Dendritic cell treated with granulocyte-macrophage colony-stimulating factor and Interleukin-4, amounts not matched to agents 40 ng/mL and 50 ng/mL, for 4 days (primary cell): ENCODE results near the gene C5orf46.
"Not testable (repeated sequence)": the region's sequence is repeated elsewhere in the genome, so short reads cannot be mapped to it uniquely, and the experiment has no call there.

Source experiments
- H3K27ac Mint-ChIP-seq: one replicate; pipeline ENCODE4 v1.8.0; 2022; ENCODE audit warnings: mild to moderate bottlenecking, mixed read lengths
- H3K27me3 Mint-ChIP-seq: one replicate; pipeline ENCODE4 v1.8.0; 2022; ENCODE audit warnings: mild to moderate bottlenecking, mixed read lengths
- H3K36me3 Mint-ChIP-seq: one replicate; pipeline ENCODE4 v1.8.0; 2022; ENCODE audit warnings: low read depth, mixed read lengths
- H3K4me1 Mint-ChIP-seq: one replicate; pipeline ENCODE4 v1.8.0; 2022; ENCODE audit warnings: low read depth, mixed read lengths
- H3K4me3 Mint-ChIP-seq: one replicate; pipeline ENCODE4 v1.8.0; 2022; ENCODE audit warnings: mild to moderate bottlenecking, moderate library complexity, mixed read lengths
- H3K9me3 Mint-ChIP-seq: one replicate; pipeline ENCODE4 v1.8.0; 2022; ENCODE audit warnings: mixed read lengths
- intact Hi-C: fragments of 100-400 bp; cut with micrococcal nuclease; formaldehyde crosslinking; loops from one replicate; pipeline ENCODE4 v1.15.0; 2022

C5orf46 gene

DNA sequence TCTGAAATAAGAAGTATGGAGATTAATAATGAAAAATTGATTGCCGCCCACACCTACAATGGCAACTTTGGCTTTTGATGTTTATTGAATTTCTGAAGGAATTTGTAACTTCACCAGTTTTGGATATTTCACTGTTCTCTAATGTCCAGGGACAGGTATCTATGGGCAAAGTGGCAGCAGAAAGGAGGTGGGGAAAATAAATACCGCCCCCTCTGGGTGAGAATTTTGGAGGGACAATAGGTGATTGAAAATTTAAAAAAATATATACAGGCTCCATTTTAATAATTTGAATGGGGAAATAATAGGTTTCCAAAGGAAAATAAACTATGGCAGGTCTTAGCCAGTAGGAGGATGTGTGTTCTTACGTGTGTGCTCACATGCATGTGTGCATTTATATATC is 26.6 kb downstream of the C5orf46 start:
- no peak overlapping the region for H3K27ac Mint-ChIP-seq
- intact Hi-C loops = no loop called here
- H3K27me3 Mint-ChIP-seq = peaks cover 2% of the 10 kb centered on the region
- H3K9me3 Mint-ChIP-seq = no peaks in the 10 kb centered on the region
- no peak overlapping the region for H3K4me3 Mint-ChIP-seq
- no peaks in the 10 kb centered on the region for H3K36me3 Mint-ChIP-seq
- no peaks in the 10 kb centered on the region for H3K4me1 Mint-ChIP-seq

DNA sequence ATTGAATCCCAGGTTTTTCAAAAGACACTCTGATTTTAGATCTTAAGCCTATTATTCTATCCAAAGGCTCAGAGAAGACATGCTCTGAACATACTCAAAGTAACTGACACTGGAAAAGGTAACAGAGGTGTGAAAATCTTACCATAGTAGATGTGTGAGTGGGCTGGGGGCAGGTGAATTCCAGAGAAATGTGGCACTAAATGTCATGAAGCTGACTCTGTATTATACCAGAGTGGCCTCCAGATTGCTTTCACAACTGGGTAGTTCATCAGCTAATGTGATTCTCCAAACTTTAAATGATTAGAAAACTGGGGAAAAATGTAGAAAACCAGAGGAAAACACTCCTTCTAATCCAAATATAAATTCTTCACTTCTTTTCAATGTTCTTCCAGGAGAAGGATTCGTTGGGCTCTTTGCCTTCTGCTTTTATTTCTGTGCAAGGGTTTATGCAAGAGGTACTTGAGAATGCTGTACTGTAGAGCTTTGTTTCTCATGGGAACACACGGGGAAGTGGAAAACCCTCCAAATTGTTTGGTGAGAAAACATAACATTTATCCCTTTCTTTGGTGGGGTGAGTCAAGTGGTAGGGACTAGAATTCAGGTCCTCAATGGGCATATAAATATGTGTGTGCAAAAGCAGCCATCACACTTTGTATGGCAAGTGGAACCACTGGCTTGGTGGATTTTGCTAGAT is 28.1 kb downstream of the C5orf46 start, which contains the start of gene SCGB3A2:
Gene SCGB3A2, plus strand, starts transcription at position 646 of the 694 bp plus-strand sequence. CDS start 93 bp downstream, outside the sequence.
- intact Hi-C loops = no loop called here
- H3K4me1 Mint-ChIP-seq = no peaks in the 10 kb centered on the region
- H3K27ac Mint-ChIP-seq = no peak within 1 kb of the TSS
- no peaks in the 10 kb centered on the region for H3K9me3 Mint-ChIP-seq
- no peaks in the 10 kb centered on the region for H3K27me3 Mint-ChIP-seq
- no peaks in the 10 kb centered on the region for H3K36me3 Mint-ChIP-seq
- H3K4me3 Mint-ChIP-seq = no peak within 1 kb of the TSS

DNA sequence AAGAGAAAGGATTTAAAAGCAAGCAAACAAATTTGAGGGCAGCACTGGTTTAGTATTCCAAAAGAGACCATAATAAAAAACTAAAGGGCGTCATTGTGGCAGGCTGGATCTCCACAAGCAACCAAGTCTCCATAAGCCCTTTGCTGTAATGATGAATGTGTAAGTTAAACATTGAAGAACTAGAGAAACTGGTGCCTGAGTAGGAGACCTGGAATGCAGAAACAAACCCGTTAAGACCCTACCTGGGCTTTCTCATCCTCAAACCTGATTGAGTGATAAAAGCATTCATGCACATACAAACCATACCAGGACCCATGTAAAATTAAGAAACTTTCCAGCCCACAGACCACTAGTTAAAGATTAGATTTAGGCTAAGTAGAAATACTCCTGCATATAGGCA is 29.7 kb downstream of the C5orf46 start:
- intact Hi-C loops = no loop called here
- Mint-ChIP-seq H3K36me3 (no peaks in the 10 kb centered on the region), H3K4me3 (no peak overlapping the region), H3K27me3 (no peaks in the 10 kb centered on the region), H3K27ac (no peak overlapping the region), H3K4me1 (peaks cover 2% of the 10 kb centered on the region), H3K9me3 (no peaks in the 10 kb centered on the region)

DNA sequence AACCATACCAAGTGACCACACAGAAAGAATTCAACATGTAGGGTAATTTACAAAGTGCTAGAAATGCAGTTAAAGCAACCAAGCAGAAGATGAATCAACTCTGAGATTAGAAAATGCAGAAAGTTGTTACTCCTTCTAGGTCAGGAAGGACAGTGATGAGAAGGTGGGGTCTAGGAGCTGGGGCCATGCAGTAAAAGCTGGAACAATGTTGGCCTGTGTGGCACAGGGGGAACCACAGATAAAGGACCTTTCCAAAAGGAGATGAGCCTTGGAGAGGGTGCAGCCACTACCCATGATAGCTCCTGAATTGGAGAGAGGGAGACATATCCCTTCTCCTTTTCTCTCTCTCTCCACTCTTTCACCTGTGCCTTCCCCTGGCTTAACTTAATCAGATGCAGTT is 30.2 kb downstream of the C5orf46 start:
- Mint-ChIP-seq H3K36me3 (no peaks in the 10 kb centered on the region), H3K9me3 (peaks cover 2% of the 10 kb centered on the region), H3K27me3 (no peaks in the 10 kb centered on the region), H3K4me1 (peaks cover 7% of the 10 kb centered on the region), H3K4me3 (no peak overlapping the region), H3K27ac (no peak overlapping the region)
- intact Hi-C loops = no loop called here

DNA sequence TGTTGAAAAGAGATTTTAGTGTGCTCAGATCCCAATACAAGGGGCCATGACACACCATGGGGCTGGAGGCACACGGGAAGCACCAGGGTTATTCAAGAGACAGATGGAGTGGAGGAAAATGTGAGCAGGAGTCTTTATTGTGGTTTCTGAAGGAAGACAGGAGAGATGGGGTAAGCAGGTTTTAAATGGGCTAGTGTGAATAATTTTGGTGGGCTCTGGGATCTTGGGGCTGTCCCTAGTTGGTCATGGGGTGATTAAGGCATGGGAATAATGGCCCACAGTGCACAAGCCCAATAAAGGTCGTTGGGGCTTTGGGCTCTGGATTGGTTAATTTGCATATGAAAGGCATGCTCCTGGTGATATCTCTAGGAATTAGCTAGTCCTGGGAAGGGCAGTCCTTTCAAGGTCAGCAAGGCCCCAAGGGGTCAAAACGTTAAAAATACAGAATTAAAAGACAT is 31.4 kb downstream of the C5orf46 start:
- no peak overlapping the region for H3K4me3 Mint-ChIP-seq

DNA sequence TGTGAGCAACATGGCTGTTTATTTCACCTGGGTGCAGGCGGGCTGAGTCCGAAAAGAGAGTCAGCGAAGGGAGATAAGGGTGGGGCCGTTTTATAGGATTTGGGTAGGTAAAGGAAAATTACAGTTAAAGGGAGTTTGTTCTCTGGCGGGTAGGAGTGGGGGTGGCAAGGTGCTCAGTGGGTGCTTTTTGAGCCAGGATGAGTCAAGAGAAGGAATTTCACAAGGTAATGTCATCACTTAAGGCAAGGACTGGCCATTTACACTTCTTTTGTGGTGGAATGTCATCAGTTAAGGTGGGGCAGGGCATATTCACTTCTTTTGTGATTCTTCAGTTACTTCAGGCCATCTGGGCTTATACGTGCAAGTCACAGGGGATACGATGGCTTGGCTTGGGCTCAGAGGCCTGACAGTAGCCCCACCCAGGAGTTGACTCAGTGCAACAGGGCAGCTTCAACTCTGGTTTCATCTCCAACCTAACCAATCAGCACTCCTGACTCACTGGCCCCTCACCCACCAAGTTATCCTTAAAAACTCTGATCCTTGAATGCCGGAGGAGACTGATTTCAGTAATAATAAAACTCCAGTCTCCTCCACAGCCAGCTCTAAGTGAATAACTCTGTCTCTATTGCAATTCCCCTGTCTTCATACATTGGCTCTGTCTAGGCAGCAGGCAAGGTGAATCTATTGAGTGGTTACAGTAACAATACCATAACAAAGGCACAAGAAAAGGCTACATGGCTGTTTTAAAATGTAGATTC is 32.0 kb downstream of the C5orf46 start:
- H3K27me3 Mint-ChIP-seq, H3K36me3 Mint-ChIP-seq, H3K27ac Mint-ChIP-seq, H3K9me3 Mint-ChIP-seq, intact Hi-C loops, H3K4me3 Mint-ChIP-seq: not testable (repeated sequence)
- peaks cover 14% of the 10 kb centered on the region for H3K4me1 Mint-ChIP-seq

More for the DNA sequence above, 31.4 kb downstream of the C5orf46 start:
- Mint-ChIP-seq H3K27me3 (no peaks in the 10 kb centered on the region), H3K4me1 (peaks cover 14% of the 10 kb centered on the region), H3K9me3 (peaks cover 7% of the 10 kb centered on the region), H3K27ac (no peak overlapping the region), H3K36me3 (no peaks in the 10 kb centered on the region)
- intact Hi-C loops = no loop called here

DNA sequence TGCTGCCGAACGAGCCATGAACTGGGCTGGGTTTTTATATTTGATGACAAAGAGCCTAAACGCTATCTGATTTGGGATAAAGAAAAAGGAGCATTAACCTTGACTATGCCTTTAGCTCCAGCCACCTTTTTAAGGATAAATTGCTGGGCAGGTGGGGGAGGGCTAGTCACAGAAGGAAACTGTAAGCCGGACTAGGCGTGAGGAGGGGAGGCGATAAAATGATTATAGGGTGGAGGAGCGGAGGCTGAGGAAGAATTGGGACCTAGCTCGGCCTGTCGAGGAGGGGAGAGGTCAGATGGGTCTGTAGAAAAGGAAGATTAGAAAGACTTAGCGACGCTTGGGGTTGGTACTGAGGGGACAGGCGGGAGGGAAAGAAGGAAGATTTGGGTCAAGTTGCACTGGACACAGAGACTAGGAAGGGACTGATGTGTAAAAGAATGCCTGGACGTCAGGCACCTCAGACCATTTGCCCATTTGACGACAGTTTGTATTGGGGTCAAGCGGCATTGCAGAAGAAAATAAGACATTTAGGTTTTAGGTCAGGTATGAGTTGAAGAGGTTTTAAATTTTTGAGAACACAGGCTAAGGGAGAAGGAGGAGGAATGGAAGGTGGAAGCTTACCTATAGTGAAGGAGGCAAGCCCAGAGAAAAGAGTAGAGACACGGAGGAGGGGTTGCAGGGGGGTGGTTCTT is 33.4 kb downstream of the C5orf46 start:
- H3K27ac Mint-ChIP-seq, H3K9me3 Mint-ChIP-seq, H3K36me3 Mint-ChIP-seq, H3K4me3 Mint-ChIP-seq, H3K27me3 Mint-ChIP-seq, intact Hi-C loops: not testable (repeated sequence)
- H3K4me1 Mint-ChIP-seq = peaks cover 17% of the 10 kb centered on the region

DNA sequence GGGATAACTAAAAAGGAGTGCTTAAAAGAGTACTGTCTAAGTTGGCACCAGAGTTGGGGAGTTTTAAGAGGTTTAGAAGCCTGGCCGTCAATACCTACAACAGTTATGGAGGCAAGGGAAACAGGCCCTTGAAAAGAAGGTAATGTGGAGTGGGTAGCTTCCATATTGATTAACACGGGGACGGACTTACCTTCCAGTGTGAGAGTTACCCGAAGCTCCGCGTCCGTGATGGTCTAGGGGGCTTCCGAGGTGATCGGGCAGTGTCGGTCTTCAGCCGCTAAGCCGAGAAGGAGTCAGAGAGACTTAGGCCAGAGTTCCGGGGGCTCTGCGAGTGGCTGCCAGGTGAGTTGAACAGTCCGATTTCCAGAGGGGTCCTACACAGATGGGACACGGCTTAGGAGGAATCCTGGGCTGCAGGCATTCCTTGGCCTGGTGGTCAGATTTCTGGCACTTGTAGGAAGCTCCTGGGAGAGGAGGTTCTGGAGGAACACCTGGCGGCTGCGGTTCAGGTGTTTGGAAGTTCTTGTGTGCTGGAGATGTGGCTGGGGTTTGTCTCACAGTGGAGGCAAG is 34.3 kb downstream of the C5orf46 start:
- H3K27me3 Mint-ChIP-seq, H3K36me3 Mint-ChIP-seq, H3K4me3 Mint-ChIP-seq, intact Hi-C loops, H3K9me3 Mint-ChIP-seq, H3K27ac Mint-ChIP-seq: not testable (repeated sequence)
- peaks cover 22% of the 10 kb centered on the region for H3K4me1 Mint-ChIP-seq

DNA sequence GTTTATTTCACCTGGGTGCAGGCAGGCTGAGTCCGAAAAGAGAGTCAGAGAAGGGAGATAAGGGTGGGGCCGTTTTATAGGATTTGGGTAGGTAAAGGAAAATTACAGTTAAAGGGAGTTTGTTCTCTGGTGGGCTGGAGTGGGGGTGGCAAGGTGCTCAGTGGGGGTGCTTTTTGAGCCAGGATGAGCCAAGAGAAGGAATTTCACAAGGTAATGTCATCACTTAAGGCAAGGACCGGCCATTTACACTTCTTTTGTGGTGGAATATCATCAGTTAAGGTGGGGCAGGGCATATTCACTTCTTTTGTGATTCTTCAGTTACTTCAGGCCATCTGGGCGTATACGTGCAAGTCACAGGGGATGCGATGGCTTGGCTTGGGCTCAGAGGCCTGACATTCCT is 36.4 kb downstream of the C5orf46 start:
- H3K27ac Mint-ChIP-seq, H3K4me3 Mint-ChIP-seq, H3K36me3 Mint-ChIP-seq, H3K27me3 Mint-ChIP-seq, intact Hi-C loops, H3K9me3 Mint-ChIP-seq: not testable (repeated sequence)
- H3K4me1 Mint-ChIP-seq = peaks cover 35% of the 10 kb centered on the region

DNA sequence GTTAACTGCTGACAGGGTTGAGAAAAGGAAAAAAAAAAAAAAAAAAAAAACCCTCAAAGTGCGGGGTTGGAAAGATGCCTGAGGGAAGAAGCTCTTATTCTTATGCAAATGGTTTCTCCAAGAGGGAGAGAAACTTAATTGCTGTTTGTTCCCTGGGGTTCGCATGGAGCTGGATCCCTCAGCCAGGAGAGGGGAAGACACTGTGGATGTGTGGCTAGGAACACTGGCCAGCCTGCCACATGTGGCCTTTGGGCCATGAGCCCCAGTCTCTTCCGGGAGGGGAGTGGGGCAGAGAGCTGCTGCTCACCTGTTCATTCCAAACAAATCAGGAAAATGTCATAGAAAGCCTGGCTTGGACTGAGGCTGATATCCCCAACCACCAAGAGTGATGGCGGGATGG is 37.2 kb downstream of the C5orf46 start:
- H3K36me3 Mint-ChIP-seq = no peaks in the 10 kb centered on the region
- intact Hi-C loops = no loop called here
- peaks cover 36% of the 10 kb centered on the region for H3K4me1 Mint-ChIP-seq

DNA sequence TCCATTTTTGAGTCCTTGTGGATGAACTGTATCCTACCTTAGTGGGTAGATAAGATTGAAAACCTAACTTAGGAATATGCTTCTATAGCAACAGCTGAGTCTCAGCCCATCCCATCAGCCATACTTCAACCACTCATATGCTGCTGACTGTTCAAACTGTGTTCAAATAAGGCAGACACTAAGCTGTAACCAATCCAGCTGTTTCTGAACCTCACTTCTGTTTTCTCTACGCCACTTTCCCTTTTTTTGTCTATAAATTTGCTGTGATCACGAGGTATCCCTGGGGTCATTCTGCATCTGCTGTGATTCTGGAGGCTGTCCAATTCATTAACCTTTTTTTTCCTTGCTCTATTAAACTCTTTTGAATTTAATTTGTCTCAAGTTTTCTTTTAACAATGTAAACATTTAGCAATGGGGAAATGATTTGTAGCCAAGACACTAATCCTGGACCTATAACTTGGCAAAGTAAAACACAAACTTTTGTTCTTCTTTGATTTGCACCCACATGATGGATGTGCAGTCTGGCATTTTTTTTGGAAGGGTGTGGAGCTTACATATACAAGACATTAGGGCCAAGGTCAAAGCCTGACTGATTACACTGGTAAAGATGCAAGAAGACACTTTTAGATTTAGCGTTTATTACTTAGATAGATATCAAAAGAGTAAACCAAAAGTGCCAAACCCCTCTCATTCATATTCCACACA is 42.7 kb downstream of the C5orf46 start:
- intact Hi-C loops = no loop called here
- Mint-ChIP-seq H3K36me3 (no peaks in the 10 kb centered on the region), H3K27me3 (peaks cover 3% of the 10 kb centered on the region), H3K4me3 (no peak overlapping the region), H3K4me1 (peaks cover 30% of the 10 kb centered on the region), H3K9me3 (no peaks in the 10 kb centered on the region), H3K27ac (no peak overlapping the region)

More for the DNA sequence above, 37.2 kb downstream of the C5orf46 start:
- peaks cover 3% of the 10 kb centered on the region for H3K27me3 Mint-ChIP-seq
- no peak overlapping the region for H3K4me3 Mint-ChIP-seq
- H3K27ac Mint-ChIP-seq = no peak overlapping the region
- peaks cover 7% of the 10 kb centered on the region for H3K9me3 Mint-ChIP-seq

DNA sequence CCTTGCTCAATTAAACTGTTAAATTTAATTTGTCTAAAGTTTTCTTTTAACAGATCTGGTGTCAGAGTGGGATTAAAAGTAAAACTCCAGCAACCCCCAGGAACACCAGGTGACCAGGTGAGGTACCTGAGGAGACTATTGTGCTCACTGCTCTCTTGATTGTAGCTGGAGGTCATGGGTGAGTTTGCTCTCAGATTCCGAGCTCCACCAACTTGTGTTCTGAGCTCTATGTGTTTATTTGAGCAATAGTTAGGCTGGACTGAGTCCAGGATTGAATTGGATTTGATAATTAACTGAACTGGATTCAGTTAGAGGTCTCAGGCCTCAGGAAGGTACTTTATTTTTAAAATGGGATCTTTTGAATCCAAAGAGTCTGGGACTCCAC is 45.7 kb downstream of the C5orf46 start:
- intact Hi-C loops = no loop called here
- no peaks in the 10 kb centered on the region for H3K27me3 Mint-ChIP-seq
- no peak overlapping the region for H3K27ac Mint-ChIP-seq
- H3K36me3 Mint-ChIP-seq = no peaks in the 10 kb centered on the region
- no peak overlapping the region for H3K4me3 Mint-ChIP-seq
- peaks cover 9% of the 10 kb centered on the region for H3K4me1 Mint-ChIP-seq
- H3K9me3 Mint-ChIP-seq = no peaks in the 10 kb centered on the region

DNA sequence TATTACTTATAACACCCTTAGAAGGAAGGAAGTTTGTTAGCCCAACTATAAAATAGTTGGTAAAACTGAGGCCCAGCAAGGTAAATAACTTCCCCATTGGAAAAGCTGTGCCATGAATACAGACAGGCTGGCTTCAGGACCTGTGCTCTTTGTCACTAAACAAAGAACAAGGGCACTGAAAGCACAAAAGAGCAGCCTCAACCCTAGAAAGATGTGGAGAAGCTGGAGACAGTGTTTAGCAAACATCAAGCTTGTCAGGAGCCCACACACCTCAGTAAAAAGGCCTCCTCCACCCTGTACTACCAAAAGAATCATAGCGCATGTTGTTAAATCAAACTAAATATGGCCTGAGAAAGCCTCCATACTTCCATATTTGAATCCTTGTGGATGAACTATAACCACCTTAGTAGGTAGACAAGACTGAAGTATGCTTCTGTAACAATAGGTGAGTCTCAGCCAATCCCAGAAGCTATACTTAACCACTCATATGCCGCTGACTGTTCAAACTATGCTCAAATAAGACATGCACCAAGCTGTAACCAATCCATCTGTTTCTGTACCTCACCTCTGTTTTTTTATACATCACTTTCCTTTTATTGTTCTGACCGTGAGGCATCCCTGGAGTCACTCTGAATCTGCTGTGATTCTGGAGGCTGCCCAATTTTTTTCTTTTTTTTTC is 46.2 kb downstream of the C5orf46 start:
- Mint-ChIP-seq H3K36me3 (no peaks in the 10 kb centered on the region), H3K4me3 (no peak overlapping the region), H3K4me1 (peaks cover 9% of the 10 kb centered on the region), H3K27me3 (no peaks in the 10 kb centered on the region), H3K9me3 (no peaks in the 10 kb centered on the region), H3K27ac (no peak overlapping the region)
- intact Hi-C loops = no loop called here
